Endodermal cell (in vitro differentiated cells): ENCODE results near the gene LHFPL3. TPM values are rescaled to one million over a fixed set of nuclear protein-coding genes. Genes with fewer than 3 reads are reported as not detected.
A peak's percentile ranks its signal among the peaks of the same experiment; 100 is the strongest.

Source experiments
- DNase-seq: peaks from one replicate; pipeline ENCODE4 v3.0.0-alpha.2; 2017
- H3K27ac ChIP-seq: 2 replicates; pipeline ENCODE4 v1.5.1; 2013; ENCODE audit warnings: mild to moderate bottlenecking, low read depth, low read length, moderate library complexity
- H3K27me3 ChIP-seq: 2 replicates; pipeline ENCODE4 v1.6.1; 2013; ENCODE audit warnings: mild to moderate bottlenecking, low read length, moderate library complexity; ENCODE audit not compliant: insufficient read depth, control insufficient read depth, poor library complexity, severe bottlenecking
- H3K36me3 ChIP-seq: 2 replicates; pipeline ENCODE4 v1.7.0; 2013; ENCODE audit warnings: mild to moderate bottlenecking, low read length, moderate library complexity; ENCODE audit not compliant: control insufficient read depth, insufficient read depth
- H3K4me1 ChIP-seq: one replicate; pipeline ENCODE4 v1.7.0; 2013; ENCODE audit warnings: low read length; ENCODE audit not compliant: control insufficient read depth, insufficient read depth
- H3K4me3 ChIP-seq: 2 replicates; pipeline ENCODE4 v1.5.1; 2013; ENCODE audit warnings: mild to moderate bottlenecking, low read length, moderate library complexity
- H3K9ac ChIP-seq: 2 replicates; pipeline ENCODE4 v1.6.1; 2013; ENCODE audit warnings: mild to moderate bottlenecking, low read length, moderate library complexity; ENCODE audit not compliant: poor library complexity, severe bottlenecking; ENCODE audit errors: extremely low read depth
- H3K9me3 ChIP-seq: 2 replicates; pipeline ENCODE4 v1.6.1; 2013; ENCODE audit warnings: mild to moderate bottlenecking, low read length, moderate library complexity; ENCODE audit not compliant: control insufficient read depth
- H3K27ac Mint-ChIP-seq: 2 replicates; pipeline ENCODE4 v1.8.0; 2020; ENCODE audit warnings: mixed read lengths
- H3K27me3 Mint-ChIP-seq: 2 replicates; pipeline ENCODE4 v1.8.0; 2021; ENCODE audit warnings: mild to moderate bottlenecking, mixed read lengths; ENCODE audit not compliant: insufficient read depth
- H3K36me3 Mint-ChIP-seq: 2 replicates; pipeline ENCODE4 v1.8.0; 2020; ENCODE audit warnings: low read depth, mixed read lengths
- H3K4me1 Mint-ChIP-seq: 2 replicates; pipeline ENCODE4 v1.8.0; 2020; ENCODE audit warnings: mixed read lengths
- H3K4me3 Mint-ChIP-seq: 2 replicates; pipeline ENCODE4 v1.8.0; 2020; ENCODE audit warnings: mild to moderate bottlenecking, moderate library complexity, mixed read lengths
- H3K9me3 Mint-ChIP-seq: 2 replicates; pipeline ENCODE4 v1.8.0; 2020; ENCODE audit warnings: mild to moderate bottlenecking, mixed read lengths
- WGBS, 2 experiments: methylation state at CpG; one replicate each; pipeline versions ENCODE4 v1.1.5 to v1.1.7; 2013; ENCODE audit warnings: missing lambda C conversion rate in 2 of 2, mixed read lengths in 1 of 2; ENCODE audit not compliant: insufficient coverage in 1 of 2, insufficient read length in 1 of 2; 5-methylcytosine and 5-hydroxymethylcytosine counted together
- total RNA-seq, 2 donors: library from RNA; stranded (reverse); fragmentation: NEBNext Ultra II Directional in 1 of 2; extraction: Animal tissue kit (Norgen Biotek cat#: 25700) in 1 of 2; gene quantifications; 2 replicates in 1 of 2; 3 replicates in 1 of 2; pipeline ENCODE4 v1.2.1, GENCODE V29; 2021
- TF ChIP-seq, protein P1 (sequence below): fragments of 200-600 bp; sonication (generic); conservative IDR thresholded peaks from 2 replicates; pipeline ENCODE4 v1.5.0; 2021; ENCODE audit warnings: antibody characterized with exemption, mild to moderate bottlenecking

The LHFPL3 gene
- total RNA-seq, 2 donors from 2014 or later, result not detected

DNA sequence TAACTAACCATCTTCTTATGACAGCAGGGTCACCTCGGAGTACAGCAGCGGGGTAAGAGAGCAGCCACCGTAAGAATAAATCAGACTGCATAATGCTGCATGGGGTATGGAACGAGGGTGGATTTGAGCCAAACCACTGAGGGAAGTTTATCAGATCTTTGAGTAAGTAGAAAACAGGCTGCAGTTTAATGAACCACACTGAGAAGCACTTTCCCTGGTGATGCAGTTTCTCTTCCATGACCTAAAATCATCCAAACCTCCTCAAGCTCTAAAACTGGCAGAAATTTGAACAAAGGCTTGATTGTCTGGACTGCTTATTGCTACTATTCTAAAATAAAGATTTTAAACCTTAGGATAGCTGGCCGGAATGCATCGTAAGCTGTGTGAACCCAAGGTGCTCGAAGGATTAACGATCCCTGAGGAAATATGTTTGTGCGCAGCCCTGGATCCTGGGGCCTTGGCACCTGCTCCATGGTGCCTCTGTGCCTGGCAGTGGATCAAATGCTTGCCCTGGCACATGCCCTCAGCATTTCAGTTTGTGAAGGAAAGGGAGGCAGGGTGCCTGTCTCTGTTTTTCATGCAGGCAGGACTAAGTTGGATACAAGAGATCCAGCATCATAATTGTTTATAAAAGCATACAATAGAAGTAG is 322.7 kb downstream of the LHFPL3 start:
- TF ChIP-seq, protein P1, sequence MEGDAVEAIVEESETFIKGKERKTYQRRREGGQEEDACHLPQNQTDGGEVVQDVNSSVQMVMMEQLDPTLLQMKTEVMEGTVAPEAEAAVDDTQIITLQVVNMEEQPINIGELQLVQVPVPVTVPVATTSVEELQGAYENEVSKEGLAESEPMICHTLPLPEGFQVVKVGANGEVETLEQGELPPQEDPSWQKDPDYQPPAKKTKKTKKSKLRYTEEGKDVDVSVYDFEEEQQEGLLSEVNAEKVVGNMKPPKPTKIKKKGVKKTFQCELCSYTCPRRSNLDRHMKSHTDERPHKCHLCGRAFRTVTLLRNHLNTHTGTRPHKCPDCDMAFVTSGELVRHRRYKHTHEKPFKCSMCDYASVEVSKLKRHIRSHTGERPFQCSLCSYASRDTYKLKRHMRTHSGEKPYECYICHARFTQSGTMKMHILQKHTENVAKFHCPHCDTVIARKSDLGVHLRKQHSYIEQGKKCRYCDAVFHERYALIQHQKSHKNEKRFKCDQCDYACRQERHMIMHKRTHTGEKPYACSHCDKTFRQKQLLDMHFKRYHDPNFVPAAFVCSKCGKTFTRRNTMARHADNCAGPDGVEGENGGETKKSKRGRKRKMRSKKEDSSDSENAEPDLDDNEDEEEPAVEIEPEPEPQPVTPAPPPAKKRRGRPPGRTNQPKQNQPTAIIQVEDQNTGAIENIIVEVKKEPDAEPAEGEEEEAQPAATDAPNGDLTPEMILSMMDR, result no peak
- H3K4me3 Mint-ChIP-seq, result no peak overlapping the region
- Histone ChIP-seq H3K4me3 (no peak overlapping the region), H3K9me3 (no peaks in the 10 kb centered on the region), H3K9ac (no peak overlapping the region), H3K27me3 (no peaks in the 10 kb centered on the region), H3K36me3 (no peaks in the 10 kb centered on the region), H3K4me1 (no peaks in the 10 kb centered on the region), H3K27ac (no peak overlapping the region)
- H3K27ac Mint-ChIP-seq, result no peak overlapping the region
- no peaks in the 10 kb centered on the region for H3K4me1 Mint-ChIP-seq
- WGBS, 2 experiments, result 86 to 91% methylated on average over 8 to 9 of the region's 9 CpGs
- no peak for DNase-seq
- no peaks in the 10 kb centered on the region for H3K27me3 Mint-ChIP-seq
- H3K36me3 Mint-ChIP-seq, result no peaks in the 10 kb centered on the region
- no peaks in the 10 kb centered on the region for H3K9me3 Mint-ChIP-seq

DNA sequence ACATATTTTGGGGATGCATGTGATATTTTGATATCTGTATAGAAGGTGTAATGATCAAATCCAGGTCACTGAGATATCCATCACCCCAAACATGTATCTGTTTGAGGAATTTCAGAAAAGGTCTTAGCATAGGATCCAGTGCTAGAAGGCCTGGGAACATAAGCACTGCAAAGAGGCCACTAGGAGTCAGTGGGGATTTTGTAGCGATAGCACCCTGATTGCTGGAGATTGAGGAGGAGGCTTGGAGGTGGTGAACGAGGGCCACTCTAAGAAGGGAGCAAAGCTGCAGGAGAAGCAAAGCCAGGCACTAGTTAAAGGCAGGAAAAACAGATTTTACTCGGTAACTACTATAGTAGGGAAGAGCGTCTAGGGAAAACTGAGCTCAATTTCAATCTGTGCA is 324.0 kb downstream of the LHFPL3 start:
- Histone ChIP-seq H3K36me3 (no peaks in the 10 kb centered on the region), H3K9me3 (no peaks in the 10 kb centered on the region), H3K9ac (no peak overlapping the region), H3K27ac (no peak overlapping the region), H3K4me1 (no peaks in the 10 kb centered on the region), H3K27me3 (no peaks in the 10 kb centered on the region), H3K4me3 (no peak overlapping the region)
- no peaks in the 10 kb centered on the region for H3K9me3 Mint-ChIP-seq
- no peaks in the 10 kb centered on the region for H3K36me3 Mint-ChIP-seq
- no peaks in the 10 kb centered on the region for H3K27me3 Mint-ChIP-seq
- peak; percentile 49 for DNase-seq
- H3K27ac Mint-ChIP-seq, result no peak overlapping the region
- TF ChIP-seq, protein P1, result peak; percentile 31
- WGBS, 2 experiments, result 82 to 97% methylated on average over 4 of the region's 4 CpGs
- H3K4me3 Mint-ChIP-seq, result no peak overlapping the region
- H3K4me1 Mint-ChIP-seq, result no peaks in the 10 kb centered on the region

DNA sequence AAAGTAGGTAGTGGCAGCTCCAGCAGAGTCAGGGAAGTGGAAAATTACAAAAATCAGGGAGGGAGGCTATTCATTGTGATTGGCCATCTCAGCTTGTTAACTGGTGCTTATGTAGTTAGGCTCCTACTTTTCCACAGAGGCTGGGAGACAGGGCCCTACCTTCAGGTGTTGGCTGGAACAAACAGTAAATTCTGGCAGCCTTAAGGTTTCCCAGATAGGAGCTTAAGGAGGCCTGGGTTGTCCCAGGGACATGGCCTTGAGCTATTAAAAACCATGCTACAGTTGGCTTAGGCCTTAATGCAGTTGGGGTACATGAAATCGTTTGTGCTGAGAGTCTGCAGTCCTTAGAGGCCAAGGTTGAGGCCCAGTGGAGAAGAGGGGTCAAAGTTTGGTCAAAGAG is 324.5 kb downstream of the LHFPL3 start:
- Mint-ChIP-seq H3K36me3 (no peaks in the 10 kb centered on the region), H3K27ac (no peak overlapping the region)
- 80 to 84% methylated on average over 1 of the region's 1 CpG for WGBS, 2 experiments

More for the DNA sequence above, 324.5 kb downstream of the LHFPL3 start:
- TF ChIP-seq, protein P1, result no peak
- H3K36me3 ChIP-seq, result no peaks in the 10 kb centered on the region
- Mint-ChIP-seq H3K27me3 (no peaks in the 10 kb centered on the region), H3K9me3 (no peaks in the 10 kb centered on the region), H3K4me1 (no peaks in the 10 kb centered on the region), H3K4me3 (no peak overlapping the region)
- H3K4me3 ChIP-seq, result no peak overlapping the region
- no peak overlapping the region for H3K9ac ChIP-seq
- no peak overlapping the region for H3K27ac ChIP-seq
- no peak for DNase-seq
- H3K27me3 ChIP-seq, result no peaks in the 10 kb centered on the region
- no peaks in the 10 kb centered on the region for H3K4me1 ChIP-seq
- H3K9me3 ChIP-seq, result no peaks in the 10 kb centered on the region
